Right hindlimb (tissue), 1 donor: ENCODE results near the gene ANKEF1.
"Not testable (repeated sequence)": the region's sequence is repeated elsewhere in the genome, so short reads cannot be mapped to it uniquely, and the experiment has no call there.

Experiments used
- DNase-seq: peaks from one replicate; pipeline ENCODE4 v3.0.0-alpha.2; 2018

The ANKEF1 gene

GRCh38 chr20:10034717-10035571, at the start of gene ANKEF1:
Gene ANKEF1 (plus strand): TSS chr20:10034987. CDS start chr20:10038302, 3,315 bp downstream.
- peak; percentile 83 for DNase-seq

DNA sequence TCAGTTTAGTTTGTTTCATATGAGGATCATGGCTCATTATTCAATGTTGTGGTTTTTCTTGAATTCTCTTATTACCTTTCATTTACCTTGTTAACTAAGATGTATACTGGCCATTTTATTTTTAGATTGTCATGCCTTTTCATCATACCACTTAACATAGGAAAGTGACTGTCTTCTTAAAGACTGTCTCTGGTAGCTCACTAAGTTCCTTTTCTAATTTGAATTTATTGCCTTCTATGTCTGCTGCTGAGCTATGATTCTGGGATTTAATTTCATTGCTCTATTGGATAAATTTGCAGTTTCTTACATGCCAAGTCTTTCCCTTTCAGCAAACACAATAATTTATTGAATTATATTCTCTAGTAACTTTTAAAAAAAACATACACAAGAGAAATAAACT, 49.5 kb upstream of the ANKEF1 start:
- no peak for DNase-seq

GRCh38 chr20:9985773-9986172, 49.0 kb upstream of the ANKEF1 start:
- no peak for DNase-seq

DNA sequence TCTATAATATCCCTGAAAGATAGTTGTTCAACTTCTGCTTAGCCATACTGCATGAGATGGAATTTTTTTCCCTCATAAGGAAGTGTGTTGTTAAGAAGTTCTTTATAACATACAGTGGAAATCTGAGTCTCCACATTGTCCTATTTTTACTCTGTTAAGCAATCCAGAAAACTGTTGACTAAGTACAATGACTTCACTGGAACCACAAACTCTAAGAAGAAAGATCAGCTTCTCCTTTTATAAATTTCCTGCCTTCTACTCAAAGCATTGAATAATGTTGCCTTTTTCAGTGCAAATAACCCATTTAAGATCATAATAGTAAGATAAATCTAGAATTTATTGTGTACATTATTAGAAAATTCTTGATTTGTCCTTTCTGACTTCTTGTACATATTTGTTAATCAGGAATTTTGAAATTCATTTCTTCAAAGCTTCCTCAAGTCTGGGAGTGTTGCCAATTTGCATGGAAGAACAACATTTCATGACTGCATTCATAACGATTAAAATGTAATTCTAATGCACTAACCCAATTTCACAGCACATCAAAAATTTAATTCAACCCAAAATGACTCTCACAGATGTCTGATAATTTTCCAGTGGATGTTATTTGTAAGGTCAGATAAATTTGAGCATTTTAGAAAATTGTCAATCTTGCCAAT, 45.6 kb upstream of the ANKEF1 start:
- DNase-seq: no peak

- no peak for DNase-seq
Measured at GRCh38 chr20:9993137-9993536, 41.6 kb upstream of the ANKEF1 start.

- DNase-seq: no peak
Measured at GRCh38 chr20:9994676-9995075, 40.1 kb upstream of the ANKEF1 start.

DNA sequence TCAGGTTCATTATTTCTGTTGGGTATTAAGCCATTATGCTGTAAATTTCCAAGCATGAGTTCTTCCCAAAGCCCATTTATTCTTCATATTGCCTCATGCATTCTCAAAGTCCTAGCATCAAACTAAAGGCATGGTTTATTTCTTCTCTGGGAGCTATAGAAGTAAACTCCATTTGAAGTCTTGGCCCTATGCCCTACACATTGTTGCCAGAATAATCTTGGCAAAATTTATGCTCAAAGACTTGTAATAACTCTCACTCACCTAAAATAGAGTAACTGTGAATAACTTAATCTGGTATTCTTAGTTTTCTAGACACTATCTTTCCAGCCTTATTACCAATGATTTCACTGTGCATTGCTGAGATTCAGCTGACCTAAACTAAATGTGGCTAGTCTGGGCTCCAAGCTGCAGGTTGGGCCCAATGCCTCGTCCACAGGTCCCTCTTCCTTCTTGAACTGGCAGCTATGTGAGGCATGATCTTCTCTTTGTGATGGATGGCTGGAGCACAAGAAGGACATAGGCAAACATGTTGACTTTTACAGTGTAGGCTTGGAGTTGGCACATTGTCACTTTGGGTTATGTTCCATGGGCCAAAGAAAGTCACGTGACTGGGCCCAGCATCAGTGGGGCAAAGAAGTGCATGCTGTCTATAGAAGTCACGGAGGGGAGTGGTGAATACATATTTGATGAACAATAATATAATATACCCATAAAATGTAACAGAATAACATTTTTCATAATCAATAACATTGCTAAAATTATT, 39.1 kb upstream of the ANKEF1 start:
- no peak for DNase-seq

DNA sequence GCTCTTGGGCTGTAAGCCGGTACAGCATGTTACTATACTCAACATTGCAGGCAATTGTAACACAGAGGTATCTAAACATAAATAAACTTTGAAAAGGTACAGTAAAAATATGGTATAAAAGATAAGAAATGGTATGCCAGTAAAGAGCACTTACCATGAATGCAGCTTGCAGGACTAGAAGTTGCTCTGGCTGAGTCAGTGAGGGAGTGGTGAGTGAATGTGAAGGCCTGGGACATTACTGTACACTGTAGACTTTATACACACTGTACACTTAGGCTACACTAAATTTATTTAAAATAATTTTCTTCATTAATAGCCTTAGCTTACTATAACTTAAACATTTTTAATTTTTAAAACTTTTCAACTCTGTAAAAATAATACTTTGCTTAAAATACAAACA, 37.8 kb upstream of the ANKEF1 start:
- no peak for DNase-seq

GRCh38 chr20:9999645-10000044, 35.1 kb upstream of the ANKEF1 start:
- DNase-seq: no peak

- no peak for DNase-seq
Measured at GRCh38 chr20:10002866-10003265, 31.9 kb upstream of the ANKEF1 start.

DNA sequence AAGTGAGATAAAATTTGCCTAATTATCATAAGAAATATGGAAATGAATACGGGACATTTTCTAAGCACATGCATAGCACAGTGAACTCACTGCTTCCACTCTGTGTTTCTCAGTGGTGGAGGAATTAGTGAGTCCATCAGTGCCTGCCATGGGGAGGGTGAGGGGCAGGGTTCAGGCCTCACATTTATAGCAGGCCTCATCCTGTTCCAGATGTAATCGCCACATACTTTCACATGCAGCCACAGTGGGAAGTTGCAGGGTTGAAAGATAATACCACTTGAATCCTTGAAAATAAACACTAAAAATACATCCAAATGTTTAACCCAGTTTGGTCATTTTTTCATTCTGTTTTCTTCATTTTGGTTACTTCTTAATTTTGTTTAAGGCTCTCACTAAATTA, 29.9 kb upstream of the ANKEF1 start:
- no peak for DNase-seq

DNA sequence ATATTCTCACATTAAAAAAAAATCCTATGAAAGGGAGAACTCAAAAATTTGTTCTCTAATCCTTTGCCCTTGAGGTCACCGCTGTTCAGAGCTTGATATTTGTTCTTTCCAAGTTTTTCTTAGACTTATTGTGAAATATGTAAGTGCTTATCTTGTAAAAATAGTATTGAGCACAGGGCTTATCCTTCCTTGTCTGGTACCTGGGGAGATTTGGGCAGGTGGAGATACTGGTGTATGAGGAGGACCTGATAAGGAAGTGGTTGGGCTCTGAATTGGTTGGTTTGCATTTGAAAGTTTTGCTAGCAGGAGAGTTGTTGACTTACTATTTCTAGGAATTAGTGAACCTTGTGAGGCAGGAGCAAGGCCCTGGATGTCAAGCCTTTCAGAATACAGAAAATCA, 28.9 kb upstream of the ANKEF1 start:
- DNase-seq: no peak

DNA sequence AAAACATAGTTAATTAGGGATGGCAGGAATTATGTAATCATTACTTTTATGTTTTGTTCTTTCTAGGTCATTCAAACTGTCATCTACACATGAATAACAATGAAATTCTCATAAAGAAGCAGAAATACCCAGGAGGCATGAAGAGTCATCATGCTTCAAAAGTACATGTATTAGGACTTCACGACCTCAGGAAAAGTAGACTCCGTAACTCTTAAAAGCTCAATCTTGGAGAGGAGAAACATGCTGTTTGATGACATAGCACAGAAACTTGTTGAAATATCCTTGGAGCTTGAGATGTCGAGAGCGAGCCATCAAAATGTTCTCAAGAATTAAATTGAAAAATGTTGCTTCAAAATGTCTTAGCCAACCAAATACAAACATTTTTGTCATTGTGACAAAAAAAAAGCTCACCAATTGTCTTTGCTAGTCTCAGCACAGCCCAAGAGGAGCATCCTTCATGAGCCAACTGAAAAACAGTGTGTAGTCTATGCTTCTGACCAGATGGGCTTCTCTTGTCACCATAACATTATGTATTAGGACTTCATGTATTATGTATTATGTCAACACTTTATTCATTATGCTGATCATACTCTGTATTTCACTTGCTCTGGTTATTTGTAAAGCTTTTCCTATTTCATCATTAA, 28.2 kb upstream of the ANKEF1 start:
- no peak for DNase-seq

DNA sequence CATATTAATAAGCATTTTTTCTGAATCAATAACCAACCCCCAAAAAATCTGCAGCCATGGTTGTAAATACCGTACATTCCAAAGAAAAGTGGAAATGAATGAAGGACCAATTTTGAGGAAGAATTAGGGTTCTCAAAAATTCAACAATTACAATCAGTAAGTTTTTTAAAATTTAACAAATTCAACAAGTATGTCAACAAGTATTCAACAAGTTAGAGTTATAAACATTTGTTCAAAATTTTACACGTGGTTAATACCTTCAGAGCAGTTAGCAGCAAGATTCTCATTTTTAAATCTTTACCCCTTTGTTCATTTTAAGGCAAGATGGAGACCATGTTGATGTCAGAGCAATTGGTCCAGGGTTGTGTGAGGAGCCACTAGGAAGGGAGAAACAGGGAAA, 27.6 kb upstream of the ANKEF1 start:
- no peak for DNase-seq

GRCh38 chr20:10007747-10008146, 27.0 kb upstream of the ANKEF1 start:
- no peak for DNase-seq

DNA sequence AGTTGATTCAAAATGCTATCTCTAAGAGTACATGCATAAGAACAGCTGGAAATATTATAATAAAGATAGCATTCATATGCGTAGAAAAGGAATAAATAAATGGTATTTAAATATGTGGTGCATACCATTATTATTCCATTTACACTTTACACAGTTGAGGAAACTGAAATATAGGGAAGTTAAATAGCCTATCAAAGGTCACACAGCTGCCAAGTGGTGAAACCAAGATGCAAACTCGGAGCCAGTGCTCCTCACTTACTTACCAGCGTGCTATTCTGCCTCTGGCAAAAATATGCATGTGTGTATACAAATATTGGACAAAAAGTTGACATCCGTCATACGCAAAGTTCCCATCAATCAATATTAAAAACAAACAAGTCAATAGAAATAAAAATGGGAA, 22.3 kb upstream of the ANKEF1 start:
- no peak for DNase-seq

GRCh38 chr20:10014431-10014830, 20.4 kb upstream of the ANKEF1 start:
- no peak for DNase-seq

- no peak for DNase-seq
Measured at GRCh38 chr20:10020937-10021336, 13.8 kb upstream of the ANKEF1 start.

- DNase-seq: no peak
Measured at GRCh38 chr20:10022625-10023024, 12.2 kb upstream of the ANKEF1 start.

- no peak for DNase-seq
Measured at GRCh38 chr20:10023911-10024310, 10.9 kb upstream of the ANKEF1 start.

DNA sequence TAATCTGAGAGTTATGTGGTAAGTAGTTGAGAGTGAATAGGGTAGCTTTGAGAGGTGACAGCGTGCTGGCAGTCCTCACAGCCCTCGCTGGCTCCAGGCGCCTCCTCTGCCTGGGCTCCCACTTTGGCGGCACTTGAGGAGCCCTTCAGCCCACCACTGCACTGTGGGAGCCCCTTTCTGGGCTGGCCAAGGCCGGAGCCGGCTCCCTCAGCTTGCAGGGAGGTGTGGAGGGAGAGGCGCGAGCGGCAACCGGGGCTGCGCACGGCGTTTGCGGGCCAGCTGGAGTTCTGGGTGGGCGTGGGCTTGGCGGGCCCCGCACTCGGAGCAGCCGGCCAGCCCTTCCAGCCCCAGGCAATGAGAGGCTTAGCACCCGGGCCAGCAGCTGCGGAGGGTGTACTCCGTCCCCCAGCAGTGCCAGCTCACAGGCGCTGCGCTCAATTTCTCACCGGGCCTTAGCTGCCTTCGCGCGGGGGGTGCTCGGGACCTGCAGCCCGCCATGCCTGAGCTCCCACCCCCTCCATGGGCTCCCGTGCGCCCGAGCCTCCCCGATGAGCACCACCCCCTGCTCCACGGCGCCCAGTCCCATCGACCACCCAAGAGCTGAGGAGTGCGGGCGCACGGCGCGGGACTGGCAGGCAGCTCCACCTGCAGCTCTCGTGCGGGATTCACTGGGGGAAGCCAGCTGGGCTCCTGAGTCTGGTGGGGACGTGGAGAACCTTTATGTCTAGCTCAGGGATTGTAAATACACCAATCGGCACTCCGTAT, 3.2 kb upstream of the ANKEF1 start:
- not testable (repeated sequence) for DNase-seq

DNA sequence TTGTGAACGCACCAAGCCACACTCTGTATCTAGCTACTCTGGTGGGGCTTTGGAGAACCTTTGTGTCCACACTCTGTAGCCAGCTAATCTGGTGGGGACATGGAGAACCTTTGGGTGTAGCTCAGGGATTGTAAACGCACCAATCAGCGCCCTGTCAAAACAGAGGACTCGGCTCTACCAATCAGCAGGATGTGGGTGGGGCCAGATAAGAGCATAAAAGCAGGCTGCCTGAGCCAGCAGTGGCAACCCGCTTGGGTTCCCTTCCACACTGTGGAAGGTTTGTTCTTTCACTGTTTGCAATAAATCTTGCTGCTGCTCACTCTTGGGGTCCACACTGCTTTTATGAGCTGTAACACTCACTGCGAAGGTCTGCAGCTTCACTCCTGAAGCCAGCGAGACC, 2.5 kb upstream of the ANKEF1 start:
- not testable (repeated sequence) for DNase-seq
